ENCODE data around the gene SLC6A13. TPM values are rescaled to one million over a fixed set of nuclear protein-coding genes. Genes with fewer than 3 reads are reported as not detected.

The SLC6A13 gene
- total RNA-seq, 1 experiment from 2014 or later: 3.5 TPM

DNA sequence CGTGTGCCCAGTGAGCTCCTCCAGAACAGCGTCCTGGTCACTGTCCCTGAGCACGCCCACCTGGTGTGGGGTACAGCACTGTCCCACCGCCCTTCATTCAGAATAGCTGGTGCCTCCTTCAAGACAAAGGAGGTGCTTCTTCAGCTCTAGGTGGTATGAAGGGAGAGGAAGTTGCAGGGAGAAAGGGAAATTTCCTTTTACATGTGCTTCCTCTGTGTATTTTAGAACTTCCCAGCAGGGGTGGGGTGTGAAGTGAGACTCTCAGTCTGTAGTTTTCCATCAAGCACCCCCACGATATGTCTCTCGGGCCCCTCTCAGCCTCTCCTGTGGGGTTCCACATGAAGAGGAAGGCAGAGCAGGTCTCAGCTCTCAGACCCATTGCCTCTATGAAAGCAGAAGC, 47.5 kb downstream of the SLC6A13 start:
- intact Hi-C loops (cut with micrococcal nuclease; ENCODE audit: unreplicated experiment): no loop called here
- Mint-ChIP-seq H3K27me3 (ENCODE audit: unreplicated experiment) (peaks cover 68% of the 10 kb centered on the region), H3K9me3 (ENCODE audit: low read depth, unreplicated experiment) (peaks cover 2% of the 10 kb centered on the region), H3K4me3 (ENCODE audit: low read depth, unreplicated experiment) (no peak overlapping the region), H3K36me3 (ENCODE audit: insufficient read depth, unreplicated experiment) (peaks cover 9% of the 10 kb centered on the region), H3K4me1 (ENCODE audit: low read depth, unreplicated experiment) (peaks cover 22% of the 10 kb centered on the region), H3K27ac (ENCODE audit: unreplicated experiment) (no peak overlapping the region)
- TF ChIP-seq, protein P1, sequence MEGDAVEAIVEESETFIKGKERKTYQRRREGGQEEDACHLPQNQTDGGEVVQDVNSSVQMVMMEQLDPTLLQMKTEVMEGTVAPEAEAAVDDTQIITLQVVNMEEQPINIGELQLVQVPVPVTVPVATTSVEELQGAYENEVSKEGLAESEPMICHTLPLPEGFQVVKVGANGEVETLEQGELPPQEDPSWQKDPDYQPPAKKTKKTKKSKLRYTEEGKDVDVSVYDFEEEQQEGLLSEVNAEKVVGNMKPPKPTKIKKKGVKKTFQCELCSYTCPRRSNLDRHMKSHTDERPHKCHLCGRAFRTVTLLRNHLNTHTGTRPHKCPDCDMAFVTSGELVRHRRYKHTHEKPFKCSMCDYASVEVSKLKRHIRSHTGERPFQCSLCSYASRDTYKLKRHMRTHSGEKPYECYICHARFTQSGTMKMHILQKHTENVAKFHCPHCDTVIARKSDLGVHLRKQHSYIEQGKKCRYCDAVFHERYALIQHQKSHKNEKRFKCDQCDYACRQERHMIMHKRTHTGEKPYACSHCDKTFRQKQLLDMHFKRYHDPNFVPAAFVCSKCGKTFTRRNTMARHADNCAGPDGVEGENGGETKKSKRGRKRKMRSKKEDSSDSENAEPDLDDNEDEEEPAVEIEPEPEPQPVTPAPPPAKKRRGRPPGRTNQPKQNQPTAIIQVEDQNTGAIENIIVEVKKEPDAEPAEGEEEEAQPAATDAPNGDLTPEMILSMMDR (IDR thresholded peaks at IDR 0.05; ENCODE audit: unreplicated experiment): no peak
- CTCF ChIA-PET: no interaction called here
- no peak for DNase-seq
- no TSS peak for BruUV-seq (replicated peaks)

DNA sequence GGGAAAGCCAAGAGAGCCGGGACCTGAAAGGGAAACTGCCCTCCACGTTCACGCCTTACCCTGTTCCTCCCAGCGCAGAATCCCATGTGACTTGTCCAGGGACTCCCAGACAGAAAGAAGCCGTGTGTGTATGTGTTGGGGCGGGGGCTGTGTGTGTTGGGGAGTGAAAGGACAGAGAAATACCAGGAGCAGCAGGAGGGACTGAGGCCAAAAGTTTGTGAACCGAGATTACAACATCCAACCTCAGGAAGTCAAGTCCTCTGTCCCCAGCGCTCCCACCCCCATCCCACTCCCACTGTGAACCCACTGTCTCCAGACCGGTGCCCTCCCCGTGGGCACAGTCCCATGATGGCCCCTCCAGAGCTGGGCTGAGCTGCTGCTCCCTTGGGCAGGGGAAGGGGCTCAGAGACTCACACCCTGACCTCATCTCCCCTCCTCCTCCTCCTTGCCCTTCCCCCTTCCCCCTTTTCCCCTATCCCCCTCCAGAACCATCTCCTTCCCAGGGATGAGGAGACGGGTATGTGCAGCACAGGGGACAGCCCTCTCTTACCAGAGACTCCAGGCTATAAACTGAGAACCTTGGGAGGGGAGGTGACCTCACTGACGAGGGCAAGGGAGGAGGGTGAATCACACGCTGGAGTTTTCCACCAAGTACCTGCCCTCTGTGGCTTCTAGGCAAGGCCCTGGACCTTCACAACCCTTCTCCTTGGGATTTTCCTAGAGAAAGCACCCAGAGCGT, 48.5 kb downstream of the SLC6A13 start, which contains the start of gene SLC6A12:
SLC6A12 (minus strand) TSS at position 155 of the 739 bp plus-strand sequence. CDS start 4,171 bp downstream, outside the sequence.
- TF ChIP-seq, protein P1 (IDR thresholded peaks at IDR 0.05; ENCODE audit: unreplicated experiment): no peak
- Mint-ChIP-seq H3K4me1 (ENCODE audit: low read depth, unreplicated experiment) (peaks cover 22% of the 10 kb centered on the region), H3K27ac (ENCODE audit: unreplicated experiment) (peak within 1 kb of the TSS; percentile 34), H3K9me3 (ENCODE audit: low read depth, unreplicated experiment) (peaks cover 2% of the 10 kb centered on the region), H3K36me3 (ENCODE audit: insufficient read depth, unreplicated experiment) (peaks cover 9% of the 10 kb centered on the region), H3K4me3 (ENCODE audit: low read depth, unreplicated experiment) (peak within 1 kb of the TSS; percentile 54), H3K27me3 (ENCODE audit: unreplicated experiment) (peaks cover 77% of the 10 kb centered on the region)
- intact Hi-C loops (cut with micrococcal nuclease; ENCODE audit: unreplicated experiment): no loop called here
- no peak for DNase-seq
- no TSS peak for BruUV-seq (replicated peaks)
- CTCF ChIA-PET: no interaction called here

DNA sequence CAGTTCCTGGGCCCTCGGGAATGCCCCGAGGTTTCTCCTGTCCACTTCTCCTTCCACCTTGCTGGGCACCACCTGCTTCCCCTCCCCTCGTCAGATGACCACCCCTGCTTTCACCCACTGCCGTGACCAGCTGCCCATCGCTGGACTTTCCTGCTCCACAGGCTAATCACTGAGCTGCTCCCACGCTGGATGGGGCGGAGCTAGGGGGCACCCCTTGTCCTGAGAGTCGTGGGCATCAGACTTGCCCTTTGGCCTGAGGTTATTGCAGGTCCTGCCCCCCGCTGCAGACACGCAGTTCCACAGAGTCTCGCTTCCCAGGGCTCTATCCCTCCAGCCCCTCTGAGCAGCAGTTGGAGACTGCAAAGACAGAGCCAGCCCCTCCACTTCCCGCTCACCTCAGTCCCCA, 49.1 kb downstream of the SLC6A13 start:
- CTCF ChIA-PET: no interaction called here
- Mint-ChIP-seq H3K36me3 (ENCODE audit: insufficient read depth, unreplicated experiment) (peaks cover 9% of the 10 kb centered on the region), H3K27ac (ENCODE audit: unreplicated experiment) (peak overlapping the region; percentile 34), H3K9me3 (ENCODE audit: low read depth, unreplicated experiment) (peaks cover 2% of the 10 kb centered on the region), H3K4me3 (ENCODE audit: low read depth, unreplicated experiment) (peak overlapping the region; percentile 54), H3K27me3 (ENCODE audit: unreplicated experiment) (peaks cover 84% of the 10 kb centered on the region), H3K4me1 (ENCODE audit: low read depth, unreplicated experiment) (peaks cover 22% of the 10 kb centered on the region)
- BruUV-seq (replicated peaks): no TSS peak
- intact Hi-C loops (cut with micrococcal nuclease; ENCODE audit: unreplicated experiment): no loop called here
- no peak for DNase-seq
- TF ChIP-seq, protein P1 (IDR thresholded peaks at IDR 0.05; ENCODE audit: unreplicated experiment): no peak

DNA sequence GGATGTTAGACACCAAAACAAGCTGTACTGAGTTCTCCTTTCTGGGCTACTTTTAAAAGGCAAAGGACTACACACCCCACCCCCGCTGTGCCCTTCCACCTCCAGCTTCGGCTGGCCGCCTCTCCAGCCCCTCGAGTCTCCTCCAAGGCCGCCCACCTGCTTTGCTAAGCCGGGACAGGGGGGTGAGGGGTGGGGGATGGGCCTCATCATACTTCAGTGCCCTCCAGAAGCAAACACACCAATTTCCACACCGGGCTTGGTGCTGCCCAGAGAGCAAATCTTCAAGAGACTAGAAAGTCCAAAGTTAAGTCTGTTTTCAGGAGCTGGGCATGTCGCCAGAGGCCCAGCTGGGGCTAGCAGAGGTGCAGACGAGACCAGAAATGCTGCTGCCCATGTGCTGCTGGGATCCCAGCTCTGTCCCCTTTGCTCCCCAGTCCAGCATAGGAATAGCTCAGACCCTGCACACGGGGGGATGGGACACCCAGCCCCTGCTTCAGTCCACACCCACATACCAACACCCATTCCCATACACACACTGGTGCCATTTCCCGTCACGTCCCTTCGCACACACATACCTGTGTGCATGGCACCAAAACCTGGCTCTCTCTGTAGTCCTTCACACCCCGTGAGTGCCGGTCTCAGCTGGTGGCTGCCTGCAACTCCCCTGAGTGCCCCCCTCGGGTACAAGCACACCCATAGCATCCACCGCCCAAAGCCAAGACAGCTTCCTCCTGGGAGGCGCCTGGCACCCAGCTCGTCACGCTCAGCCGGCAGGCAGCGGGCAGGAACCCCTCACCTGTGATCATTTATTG, 49.7 kb downstream of the SLC6A13 start:
- Mint-ChIP-seq H3K9me3 (ENCODE audit: low read depth, unreplicated experiment) (peaks cover 2% of the 10 kb centered on the region), H3K27ac (ENCODE audit: unreplicated experiment) (peak overlapping the region; percentile 34), H3K4me3 (ENCODE audit: low read depth, unreplicated experiment) (peak overlapping the region; percentile 54), H3K27me3 (ENCODE audit: unreplicated experiment) (peaks cover 89% of the 10 kb centered on the region), H3K36me3 (ENCODE audit: insufficient read depth, unreplicated experiment) (peaks cover 9% of the 10 kb centered on the region), H3K4me1 (ENCODE audit: low read depth, unreplicated experiment) (peaks cover 22% of the 10 kb centered on the region)
- CTCF ChIA-PET: interaction anchor here (0.7 kb wide), 1 partner anchor 120 kb away, joined by 3 read pairs; no protein-coding TSS in a partner anchor
- no TSS peak for BruUV-seq (replicated peaks)
- DNase-seq: no peak
- TF ChIP-seq, protein P1 (IDR thresholded peaks at IDR 0.05; ENCODE audit: unreplicated experiment): no peak
- intact Hi-C loops (cut with micrococcal nuclease; ENCODE audit: unreplicated experiment): no loop called here

Data from Calu3 (cell line).